HG03108 (cell line): ENCODE measurements around the gene TAL2.

Source experiments
- ATAC-seq: cut with Tn5 transposase; IDR thresholded peaks from one replicate; pipeline ENCODE4 v1.9.1; 2021; ENCODE audit warnings: moderate library complexity; ENCODE audit not compliant: unreplicated experiment

TAL2 gene

GRCh38 chr9:105706156-105706555 is 43.9 kb downstream of the TAL2 start:
- no peak for ATAC-seq

DNA sequence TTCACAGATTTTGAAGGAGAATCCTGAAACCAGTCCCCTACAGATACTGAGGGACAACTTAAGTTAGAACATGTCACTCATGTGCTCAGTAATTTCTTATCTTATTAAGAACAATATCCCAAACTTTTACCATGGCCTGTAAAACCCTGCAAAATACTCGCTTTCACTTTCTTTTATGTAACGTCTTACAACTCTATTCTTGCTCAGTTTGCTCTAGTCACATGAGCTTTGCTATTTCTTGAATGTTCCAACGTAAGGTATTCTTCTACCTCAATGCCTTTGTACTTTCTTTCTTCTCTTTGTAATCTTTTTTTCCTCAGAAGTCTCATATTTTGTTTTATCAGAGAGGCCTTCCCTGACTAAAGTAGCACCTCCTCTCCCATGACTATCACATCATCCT is 46.1 kb downstream of the TAL2 start:
- no peak for ATAC-seq

DNA sequence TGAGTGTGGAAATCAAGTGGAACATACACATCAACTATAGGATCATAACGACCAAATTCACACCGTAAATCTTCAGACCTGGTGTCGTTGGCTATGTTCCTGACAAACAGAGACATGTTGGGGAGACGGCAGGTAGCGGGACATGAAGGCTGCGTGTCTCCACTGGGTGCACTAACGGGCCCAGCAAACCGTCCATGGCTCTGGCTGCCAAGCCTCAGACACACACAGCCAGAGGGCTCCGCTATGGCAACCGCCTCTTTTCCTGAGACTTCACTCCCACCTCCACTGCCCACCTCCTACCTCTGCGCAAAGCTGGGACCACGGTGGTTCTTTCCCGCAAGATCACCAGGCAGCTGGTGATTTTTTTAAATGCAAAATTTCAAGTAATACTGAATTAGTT is 48.4 kb downstream of the TAL2 start:
- no peak for ATAC-seq

GRCh38 chr9:105711867-105712266 is 49.6 kb downstream of the TAL2 start:
- ATAC-seq = no peak

DNA sequence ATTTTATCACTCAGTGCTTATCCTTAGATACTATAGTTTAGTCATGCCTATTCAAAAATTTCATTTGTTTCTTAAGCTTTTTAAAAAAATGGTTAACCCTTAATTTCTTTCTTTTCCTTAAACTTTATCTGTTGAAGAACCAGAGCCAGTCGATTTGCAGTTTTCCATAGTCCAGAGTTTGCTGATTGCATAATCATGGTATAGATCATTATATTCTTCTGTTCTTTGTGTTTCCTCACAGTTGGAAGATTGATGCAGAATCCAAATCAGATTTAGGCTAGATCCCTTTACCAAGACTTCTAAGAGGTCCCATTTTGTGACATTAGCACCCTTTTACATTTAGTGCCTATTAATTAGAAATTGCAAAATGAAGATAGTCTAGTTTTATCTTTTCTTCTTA is 50.0 kb downstream of the TAL2 start:
- ATAC-seq = no peak
